H1 (cell line): Measurements from ENCODE around the gene SAMD4A. TPM values are rescaled to one million over a fixed set of nuclear protein-coding genes. Genes with fewer than 3 reads are reported as not detected.

Experiments used
- CTCF ChIA-PET: fragments of 300-600 bp; sonication (Branson Sonifier 250); formaldehyde crosslinking; loops from one replicate; lab custom pipeline; 2021; ENCODE audit not compliant: partially characterized antibody; lab: Charles Lee
- POLR2A ChIA-PET: fragments of 300-600 bp; sonication (Branson Sonifier 250); formaldehyde crosslinking; loops from one replicate; lab custom pipeline; 2021; ENCODE audit warnings: inconsistent platforms; ENCODE audit not compliant: partially characterized antibody; lab: Charles Lee
- DNase-seq, 2 experiments: peaks; one replicate each; pipeline versions ENCODE4 v3.0.0 to v3.0.0-alpha.2; 2010 to 2022; ENCODE audit warnings: low spot score in 2 of 2, low read depth in 1 of 2, mixed read lengths in 1 of 2
- FAIRE-seq: peaks from 2 replicates; lab custom pipeline; 2011; peaks lifted over from hg19 to GRCh38; lab: Jason Lieb, UNC
- H2AFZ ChIP-seq: 2 replicates; pipeline ENCODE4 v1.8.1; 2012; ENCODE audit warnings: low read length, inconsistent platforms
- H2AK5ac ChIP-seq: 2 replicates; pipeline ENCODE4 v1.6.1; 2013; ENCODE audit warnings: low read depth, low read length
- H2BK120ac ChIP-seq: replicated peaks from 2 replicates; pipeline ENCODE3; 2013; ENCODE audit warnings: low read depth, low read length, inconsistent platforms
- H2BK12ac ChIP-seq: 2 replicates; pipeline ENCODE4 v1.6.1; 2013; ENCODE audit warnings: low read depth, low read length
- H2BK15ac ChIP-seq: 2 replicates; pipeline ENCODE4 v1.6.1; 2013; ENCODE audit warnings: low read length
- H2BK20ac ChIP-seq: 2 replicates; pipeline ENCODE4 v1.6.1; 2013; ENCODE audit warnings: low read length
- H2BK5ac ChIP-seq: 2 replicates; pipeline ENCODE4 v1.6.1; 2013; ENCODE audit warnings: low read depth, low read length
- H3K14ac ChIP-seq: 2 replicates; pipeline ENCODE4 v1.6.1; 2013; ENCODE audit warnings: inconsistent platforms; ENCODE audit not compliant: insufficient read length
- H3K18ac ChIP-seq: 2 replicates; pipeline ENCODE4 v1.6.1; 2013; ENCODE audit warnings: low read length; ENCODE audit errors: extremely low read depth
- H3K23ac ChIP-seq: 2 replicates; pipeline ENCODE4 v1.6.1; 2013; ENCODE audit warnings: inconsistent platforms; ENCODE audit not compliant: insufficient read length
- H3K23me2 ChIP-seq: 2 replicates; pipeline ENCODE4 v1.6.1; 2013; ENCODE audit warnings: low read depth, low read length
- H3K27ac ChIP-seq: 2 replicates; pipeline ENCODE4 v1.6.1; 2011; ENCODE audit warnings: low read depth, low read length, inconsistent platforms
- H3K27me3 ChIP-seq, 4 experiments: replicated peaks in 1 of 4; 1 replicate in 1 of 4; 2 replicates in 3 of 4; pipeline versions ENCODE4 v1.6.1 to v1.8.1; 2011 to 2013; ENCODE audit warnings: low read length in 3 of 4, mild to moderate bottlenecking in 3 of 4, inconsistent platforms in 2 of 4, mixed read lengths in 2 of 4, moderate library complexity in 1 of 4; ENCODE audit not compliant: control insufficient read depth in 3 of 4, insufficient read depth in 3 of 4; ENCODE audit errors: extremely low read depth in 1 of 4
- H3K36me3 ChIP-seq, 4 experiments: 2 replicates each; pipeline versions ENCODE4 v1.6.1 to v1.8.1; 2011 to 2013; ENCODE audit warnings: mild to moderate bottlenecking in 4 of 4, low read length in 3 of 4, moderate library complexity in 2 of 4, control low read depth in 1 of 4, inconsistent platforms in 1 of 4; ENCODE audit not compliant: insufficient read depth in 4 of 4, control insufficient read depth in 2 of 4
- H3K4ac ChIP-seq: replicated peaks from 2 replicates; pipeline ENCODE3; 2013; ENCODE audit warnings: low read length, low read depth, mixed read lengths, inconsistent platforms; ENCODE audit not compliant: insufficient read length
- H3K4me1 ChIP-seq, 4 experiments: replicated peaks in 1 of 4; 1 replicate in 1 of 4; 2 replicates in 3 of 4; pipeline versions ENCODE4 v1.6.1 to v1.8.1; 2011 to 2013; ENCODE audit warnings: low read length in 3 of 4, inconsistent platforms in 2 of 4, mixed read lengths in 1 of 4; ENCODE audit not compliant: insufficient read depth in 4 of 4, control insufficient read depth in 3 of 4
- H3K4me2 ChIP-seq, 2 experiments: 2 replicates each; pipeline versions ENCODE4 v1.6.1 to v1.8.1; 2011 to 2013; ENCODE audit warnings: low read depth in 2 of 2, low read length in 2 of 2, control low read depth in 1 of 2, inconsistent platforms in 1 of 2, mild to moderate bottlenecking in 1 of 2; ENCODE audit not compliant: insufficient read depth in 1 of 2
- H3K4me3 ChIP-seq, 4 experiments: fragments of 200-600, 300-600 bp in 1 of 4; sonication (generic), shearing (Covaris generic), sonication (Bioruptor Twin) in 1 of 4; 2 replicates each; pipeline versions ENCODE4 v1.5.1 to v1.8.1; 2011 to 2016; ENCODE audit warnings: low read length in 4 of 4, low read depth in 3 of 4, control low read depth in 2 of 4, inconsistent platforms in 2 of 4, mild to moderate bottlenecking in 2 of 4, mixed read lengths in 1 of 4, moderate library complexity in 1 of 4; ENCODE audit not compliant: insufficient read depth in 2 of 4; ENCODE audit errors: extremely low read depth in 1 of 4
- H3K56ac ChIP-seq: replicated peaks from 2 replicates; pipeline ENCODE3; 2013; ENCODE audit warnings: low read depth, mild to moderate bottlenecking, mixed read lengths, low read length, inconsistent platforms; ENCODE audit not compliant: insufficient read length
- H3K79me1 ChIP-seq: 2 replicates; pipeline ENCODE4 v1.6.1; 2013; ENCODE audit warnings: low read depth, low read length, control low read depth
- H3K79me2 ChIP-seq, 2 experiments: 2 replicates each; pipeline versions ENCODE4 v1.6.1 to v1.8.1; 2012 to 2013; ENCODE audit warnings: low read length in 2 of 2, mild to moderate bottlenecking in 2 of 2, inconsistent platforms in 1 of 2; ENCODE audit not compliant: insufficient read depth in 2 of 2, control insufficient read depth in 1 of 2
- H3K9ac ChIP-seq, 4 experiments: replicated peaks in 1 of 4; 1 replicate in 1 of 4; 2 replicates in 3 of 4; pipeline versions ENCODE4 v1.6.1 to v1.8.1; 2011 to 2013; ENCODE audit warnings: low read depth in 3 of 4, low read length in 3 of 4, control low read depth in 2 of 4, mild to moderate bottlenecking in 2 of 4, moderate library complexity in 2 of 4, inconsistent platforms in 1 of 4; ENCODE audit errors: extremely low read depth in 1 of 4
- H3K9me3 ChIP-seq, 2 experiments: 2 replicates each; pipeline versions ENCODE4 v1.6.1 to v1.8.1; 2012 to 2013; ENCODE audit warnings: mild to moderate bottlenecking in 2 of 2, moderate library complexity in 2 of 2, control low read depth in 1 of 2, inconsistent platforms in 1 of 2, low read depth in 1 of 2, low read length in 1 of 2, mixed read lengths in 1 of 2; ENCODE audit not compliant: insufficient read depth in 2 of 2
- H4K20me1 ChIP-seq, 2 experiments: replicated peaks in 1 of 2; 2 replicates each; pipeline versions ENCODE3 to v1.8.1; 2011 to 2013; ENCODE audit warnings: inconsistent platforms in 2 of 2, low read length in 2 of 2, mild to moderate bottlenecking in 1 of 2; ENCODE audit not compliant: insufficient read depth in 2 of 2, control insufficient read depth in 1 of 2
- H4K5ac ChIP-seq: 2 replicates; pipeline ENCODE4 v1.6.1; 2013; ENCODE audit warnings: low read length, low read depth, mixed read lengths, inconsistent platforms; ENCODE audit not compliant: insufficient read length
- H4K8ac ChIP-seq: 2 replicates; pipeline ENCODE4 v1.8.0; 2013; ENCODE audit warnings: mild to moderate bottlenecking, moderate library complexity, low read length, inconsistent platforms; ENCODE audit not compliant: insufficient read depth; ENCODE audit errors: extremely low read depth
- H4K91ac ChIP-seq: replicated peaks from 2 replicates; pipeline ENCODE3; 2013; ENCODE audit warnings: low read length, mixed read lengths, inconsistent platforms; ENCODE audit not compliant: insufficient read length
- BRCA1 ChIP-seq: IDR thresholded peaks from 2 replicates; pipeline ENCODE4 v1.6.1; 2012; ENCODE audit warnings: low read depth, low read length, improper control_type of control experiment
- CHD1 ChIP-seq: IDR thresholded peaks from 2 replicates; pipeline ENCODE4 v1.6.1; 2012; ENCODE audit warnings: low read depth, low read length, improper control_type of control experiment
- KDM1A ChIP-seq: fragments of 200-600, 300-600 bp; sonication (generic); IDR thresholded peaks from 2 replicates; pipeline ENCODE4 v1.7.1; 2016; ENCODE audit warnings: mild to moderate bottlenecking, low read length, borderline replicate concordance
- KDM5A ChIP-seq: fragments of 200-600 bp; IDR thresholded peaks from 2 replicates; pipeline ENCODE4 v1.7.1; 2012; ENCODE audit warnings: mild to moderate bottlenecking, low read length, inconsistent platforms, mixed read lengths
- POLR2A ChIP-seq, 2 experiments: IDR thresholded peaks; 1 replicate in 1 of 2; 2 replicates in 1 of 2; pipeline ENCODE4 v1.6.1; 2011; ENCODE audit warnings: low read depth in 2 of 2, low read length in 2 of 2, mild to moderate bottlenecking in 2 of 2; ENCODE audit errors: control extremely low read depth in 1 of 2
- YY1 ChIP-seq: IDR thresholded peaks from 2 replicates; pipeline ENCODE4 v1.6.1; 2011; ENCODE audit warnings: low read depth, mild to moderate bottlenecking, low read length
- WGBS, 2 experiments: shearing (Covaris generic) in 1 of 2; methylation state at CpG; one replicate each; pipeline versions ENCODE4 v1.1.6 to v1.1.7; 2013 to 2015; ENCODE audit warnings: low lambda C conversion rate in 2 of 2, mixed read lengths in 2 of 2, inconsistent platforms in 1 of 2, low coverage in 1 of 2, missing lambda C conversion rate in 1 of 2; ENCODE audit not compliant: insufficient replicate concordance in 2 of 2, insufficient coverage in 1 of 2, insufficient read length in 1 of 2; ENCODE audit errors: extremely low coverage in 1 of 2, missing lambda C conversion rate in 1 of 2; 5-methylcytosine and 5-hydroxymethylcytosine counted together
- polyA plus RNA-seq, 7 experiments: library from polyadenylated mRNA; depleted of rRNA in 3 of 7; stranded (reverse) in 5 of 7; unstranded in 2 of 7; fragments of >200 nt in 5 of 7; fragments of 200-250 nt in 2 of 7; gene quantifications; 1 replicate in 5 of 7; 2 replicates in 1 of 7; 4 replicates in 1 of 7; pipeline versions ENCODE4 v1.2.1 to v1.2.3, GENCODE V29; 2011 to 2013; ENCODE audit warnings: missing spikeins in 2 of 7, mixed read lengths in 2 of 7
- total RNA-seq: library from RNA; stranded (reverse); fragmentation: NEBNext Ultra II Directional; extraction: Animal tissue kit (Norgen Biotek cat#: 25700); gene quantifications from 2 replicates; pipeline ENCODE4 v1.2.1, GENCODE V29; 2021
- TF ChIP-seq, protein P1 (sequence below): IDR thresholded peaks from 2 replicates; pipeline ENCODE4 v1.6.1; 2012; ENCODE audit warnings: inconsistent platforms

Gene SAMD4A
- total and polyA plus RNA-seq, 2 of the 8 experiments (the other 6 are each of a cell fraction or from before 2014, with no cell fraction given), result 2.4 to 12.3 TPM

GRCh38 chr14:54574528-54574927, 7.6 kb downstream of the SAMD4A start:
- no peak overlapping the region for H3K4me2 ChIP-seq
- H2BK120ac ChIP-seq, result no peak overlapping the region
- no peak overlapping the region for H2AK5ac ChIP-seq
- H4K20me1 ChIP-seq, result peaks cover 0 to 3% of the 10 kb centered on the region in 2 experiments
- TF ChIP-seq KDM1A, result no peak
- no peak for TF ChIP-seq KDM5A
- no peak for TF ChIP-seq YY1
- no peak for TF ChIP-seq CHD1
- TF ChIP-seq, protein P1, sequence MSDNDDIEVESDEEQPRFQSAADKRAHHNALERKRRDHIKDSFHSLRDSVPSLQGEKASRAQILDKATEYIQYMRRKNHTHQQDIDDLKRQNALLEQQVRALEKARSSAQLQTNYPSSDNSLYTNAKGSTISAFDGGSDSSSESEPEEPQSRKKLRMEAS, result no peak
- peak in 1 of 2 experiments; percentile 20; a peak in 1 of 3 replicates for TF ChIP-seq POLR2A (IDR thresholded peaks at IDR 0.05; ENCODE audit: control extremely low read depth in 1 of 2, low read depth in 2 of 2, low read length in 2 of 2)
- no peak for TF ChIP-seq BRCA1
- no peak overlapping the region for H3K27ac ChIP-seq
- H3K4me1 ChIP-seq, result no peaks in the 10 kb centered on the region; a peak in 1 of 7 replicates
- no peak overlapping the region for H4K91ac ChIP-seq
- H3K4me3 ChIP-seq, result no peak overlapping the region
- FAIRE-seq, result no peak
- H3K18ac ChIP-seq, result no peak overlapping the region
- H4K5ac ChIP-seq, result no peak overlapping the region
- no peak overlapping the region for H3K23ac ChIP-seq
- no peaks in the 10 kb centered on the region for H3K36me3 ChIP-seq
- H2BK5ac ChIP-seq, result no peak overlapping the region
- H3K27me3 ChIP-seq, result no peaks in the 10 kb centered on the region
- WGBS, 2 experiments, result 88% methylated on average over 6 of the region's 6 CpGs; no CpG with 5 or more reads in 1 of the 2 experiments
- H3K14ac ChIP-seq, result no peak overlapping the region
- H2BK12ac ChIP-seq, result no peak overlapping the region
- H2BK20ac ChIP-seq, result no peak overlapping the region
- peaks cover 0 to 24% of the 10 kb centered on the region in 2 experiments; a peak in 3 of 4 replicates for H3K79me2 ChIP-seq
- no peak overlapping the region for H2AFZ ChIP-seq
- no peaks in the 10 kb centered on the region; the same call in none of the 2 replicates for H3K79me1 ChIP-seq
- no peak overlapping the region for H4K8ac ChIP-seq
- H3K9me3 ChIP-seq, result no peaks in the 10 kb centered on the region
- H3K4ac ChIP-seq, result no peak overlapping the region
- H3K23me2 ChIP-seq, result no peaks in the 10 kb centered on the region
- DNase-seq, result no peak
- POLR2A ChIA-PET, result interaction anchor here (1.4 to 1.7 kb wide), 2 partner anchors 8 to 16 kb away, joined by 3 to 4 read pairs; no protein-coding TSS in a partner anchor
- no peak overlapping the region for H3K9ac ChIP-seq
- no peak overlapping the region for H3K56ac ChIP-seq
- no peak overlapping the region for H2BK15ac ChIP-seq
- CTCF ChIA-PET, result interaction anchor here (0.9 to 10.0 kb wide), 16 partner anchors 7 to 231 kb away, joined by 3 to 108 read pairs (median 6); no protein-coding TSS in a partner anchor
